Measurements from ENCODE around the gene RNF130.

Gene RNF130

GRCh38 chr5:180060192-180060591 is 11.4 kb downstream of the RNF130 start:
- DNase-seq (ENCODE audit: insufficient read length, low spot score) (no peak), FAIRE-seq (no peak)

GRCh38 chr5:180059326-180059725 is 12.2 kb downstream of the RNF130 start:
- FAIRE-seq: no peak

GRCh38 chr5:180056153-180056552 is 15.4 kb downstream of the RNF130 start:
- no peak for FAIRE-seq
- DNase-seq (ENCODE audit: insufficient read length, low spot score): no peak

More at GRCh38 chr5:180059326-180059725, 12.2 kb downstream of the RNF130 start:
- no peak for DNase-seq (ENCODE audit: insufficient read length, low spot score)

- FAIRE-seq: no peak
- no peak for DNase-seq (ENCODE audit: insufficient read length, low spot score)
Measured at GRCh38 chr5:180054226-180054625, 17.3 kb downstream of the RNF130 start.

GRCh38 chr5:180053061-180053602 is 18.4 kb downstream of the RNF130 start:
- DNase-seq (ENCODE audit: insufficient read length, low spot score) (no peak), FAIRE-seq (no peak)

- DNase-seq (ENCODE audit: insufficient read length, low spot score): no peak
Measured at GRCh38 chr5:180052211-180052818, 19.2 kb downstream of the RNF130 start.

GRCh38 chr5:180050121-180050940 is 21.2 kb downstream of the RNF130 start:
- DNase-seq (ENCODE audit: insufficient read length, low spot score): no peak
- no peak for FAIRE-seq

More at GRCh38 chr5:180052211-180052818, 19.2 kb downstream of the RNF130 start:
- FAIRE-seq: no peak

GRCh38 chr5:180049185-180049548 is 22.4 kb downstream of the RNF130 start:
- no peak for FAIRE-seq
- no peak for DNase-seq (ENCODE audit: insufficient read length, low spot score)

GRCh38 chr5:180047667-180048066 is 23.9 kb downstream of the RNF130 start:
- FAIRE-seq (no peak), DNase-seq (ENCODE audit: insufficient read length, low spot score) (no peak)

GRCh38 chr5:180046656-180047055 is 24.9 kb downstream of the RNF130 start:
- FAIRE-seq: no peak

GRCh38 chr5:180045889-180046499 is 25.6 kb downstream of the RNF130 start:
- DNase-seq (ENCODE audit: insufficient read length, low spot score): no peak
- no peak for FAIRE-seq

More at GRCh38 chr5:180046656-180047055, 24.9 kb downstream of the RNF130 start:
- DNase-seq (ENCODE audit: insufficient read length, low spot score): no peak

GRCh38 chr5:180043377-180043776 is 28.2 kb downstream of the RNF130 start:
- FAIRE-seq (no peak), DNase-seq (ENCODE audit: insufficient read length, low spot score) (no peak)

- no peak for FAIRE-seq
- no peak for DNase-seq (ENCODE audit: insufficient read length, low spot score)
Measured at GRCh38 chr5:180041301-180042274, 30.0 kb downstream of the RNF130 start.

- FAIRE-seq: no peak
Measured at GRCh38 chr5:180040287-180041214, 31.0 kb downstream of the RNF130 start.

GRCh38 chr5:180035206-180035931 is 36.2 kb downstream of the RNF130 start:
- DNase-seq (ENCODE audit: insufficient read length, low spot score) (no peak), FAIRE-seq (no peak)

More at GRCh38 chr5:180040287-180041214, 31.0 kb downstream of the RNF130 start:
- no peak for DNase-seq (ENCODE audit: insufficient read length, low spot score)

GRCh38 chr5:180034564-180034963 is 37.0 kb downstream of the RNF130 start:
- DNase-seq (ENCODE audit: insufficient read length, low spot score) (no peak), FAIRE-seq (no peak)

GRCh38 chr5:180027459-180028089 is 44.0 kb downstream of the RNF130 start:
- FAIRE-seq (no peak), DNase-seq (ENCODE audit: insufficient read length, low spot score) (no peak)

Measured in HTR-8/SVneo (cell line).